ENCODE results near the gene ROGDI. TPM values are rescaled to one million over a fixed set of nuclear protein-coding genes. Genes with fewer than 3 reads are reported as not detected.
A peak's percentile ranks its signal among the peaks of the same experiment; 100 is the strongest.

ROGDI gene
- total and polyA plus RNA-seq, 2 of the 13 experiments (the other 11 are each of a cell fraction or from before 2014, with no cell fraction given): 19.2 to 42.1 TPM

DNA sequence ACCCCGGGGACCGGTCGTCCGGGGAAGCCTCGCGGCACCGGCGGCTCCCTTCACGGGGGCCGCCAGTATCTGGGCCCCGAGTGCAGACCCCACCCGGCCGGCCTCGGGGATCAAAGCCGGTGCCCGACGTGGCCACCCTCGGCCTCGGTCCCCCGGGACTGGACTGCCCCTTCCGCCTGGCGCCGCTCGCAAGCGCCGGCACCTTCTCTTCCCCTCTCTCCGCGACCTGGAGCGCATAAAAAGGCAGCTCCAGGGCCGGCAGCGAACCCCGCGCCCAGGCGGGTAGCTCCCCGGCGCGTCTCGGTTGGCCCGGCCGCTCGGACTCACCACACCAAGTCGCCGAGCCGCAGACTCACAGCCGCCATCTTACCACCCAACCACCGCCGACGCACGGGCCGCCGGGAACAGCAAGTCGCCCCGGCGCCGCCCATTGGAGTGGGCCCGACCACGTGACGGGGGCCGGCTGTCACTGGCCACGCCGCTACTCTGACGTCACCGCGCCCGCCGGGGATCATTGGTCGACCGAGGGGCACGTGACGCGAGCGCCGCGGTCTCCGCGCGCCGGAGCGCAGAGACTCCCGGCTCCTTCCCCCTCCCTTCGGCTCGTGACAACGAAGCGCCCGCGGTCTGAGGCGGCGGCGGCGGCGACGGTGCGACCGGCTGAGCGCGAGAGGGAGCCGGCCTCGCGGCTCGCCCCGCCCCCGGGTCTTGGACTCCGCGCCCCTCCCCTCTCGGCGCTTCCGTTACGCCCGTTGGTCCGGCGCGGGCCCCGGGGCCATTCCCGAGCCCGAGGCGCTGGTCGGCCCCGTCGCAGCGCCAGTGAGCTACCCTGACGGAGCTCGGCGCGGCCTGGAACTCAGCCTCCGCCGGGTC, 44.7 kb upstream of the ROGDI start, which contains the start of the genes GLYR1 and UBN1 (continued):
- TF ChIP-seq, protein P1, sequence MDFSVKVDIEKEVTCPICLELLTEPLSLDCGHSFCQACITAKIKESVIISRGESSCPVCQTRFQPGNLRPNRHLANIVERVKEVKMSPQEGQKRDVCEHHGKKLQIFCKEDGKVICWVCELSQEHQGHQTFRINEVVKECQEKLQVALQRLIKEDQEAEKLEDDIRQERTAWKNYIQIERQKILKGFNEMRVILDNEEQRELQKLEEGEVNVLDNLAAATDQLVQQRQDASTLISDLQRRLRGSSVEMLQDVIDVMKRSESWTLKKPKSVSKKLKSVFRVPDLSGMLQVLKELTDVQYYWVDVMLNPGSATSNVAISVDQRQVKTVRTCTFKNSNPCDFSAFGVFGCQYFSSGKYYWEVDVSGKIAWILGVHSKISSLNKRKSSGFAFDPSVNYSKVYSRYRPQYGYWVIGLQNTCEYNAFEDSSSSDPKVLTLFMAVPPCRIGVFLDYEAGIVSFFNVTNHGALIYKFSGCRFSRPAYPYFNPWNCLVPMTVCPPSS (IDR thresholded peaks at IDR 0.05): no peak
- TF ChIP-seq, protein P2, sequence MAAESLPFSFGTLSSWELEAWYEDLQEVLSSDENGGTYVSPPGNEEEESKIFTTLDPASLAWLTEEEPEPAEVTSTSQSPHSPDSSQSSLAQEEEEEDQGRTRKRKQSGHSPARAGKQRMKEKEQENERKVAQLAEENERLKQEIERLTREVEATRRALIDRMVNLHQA (CRISPR knock-in tag; IDR thresholded peaks at IDR 0.05): no peak
- TF ChIP-seq PHF21A (CRISPR knock-in tag; IDR thresholded peaks at IDR 0.05): no peak
- no peak for TF ChIP-seq RBAK (CRISPR knock-in tag; IDR thresholded peaks at IDR 0.05)
- TF ChIP-seq ZNF562 (CRISPR knock-in tag; IDR thresholded peaks at IDR 0.05; ENCODE audit: borderline replicate concordance): no peak
- TF ChIP-seq, protein P3, sequence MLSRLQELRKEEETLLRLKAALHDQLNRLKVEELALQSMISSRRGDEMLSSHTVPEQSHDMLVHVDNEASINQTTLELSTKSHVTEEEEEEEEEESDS (CRISPR knock-in tag; IDR thresholded peaks at IDR 0.05; ENCODE audit: borderline replicate concordance): no peak
- no peak for TF ChIP-seq ARHGAP35 (CRISPR knock-in tag; IDR thresholded peaks at IDR 0.05; ENCODE audit: borderline replicate concordance)
- TF ChIP-seq, protein P4, sequence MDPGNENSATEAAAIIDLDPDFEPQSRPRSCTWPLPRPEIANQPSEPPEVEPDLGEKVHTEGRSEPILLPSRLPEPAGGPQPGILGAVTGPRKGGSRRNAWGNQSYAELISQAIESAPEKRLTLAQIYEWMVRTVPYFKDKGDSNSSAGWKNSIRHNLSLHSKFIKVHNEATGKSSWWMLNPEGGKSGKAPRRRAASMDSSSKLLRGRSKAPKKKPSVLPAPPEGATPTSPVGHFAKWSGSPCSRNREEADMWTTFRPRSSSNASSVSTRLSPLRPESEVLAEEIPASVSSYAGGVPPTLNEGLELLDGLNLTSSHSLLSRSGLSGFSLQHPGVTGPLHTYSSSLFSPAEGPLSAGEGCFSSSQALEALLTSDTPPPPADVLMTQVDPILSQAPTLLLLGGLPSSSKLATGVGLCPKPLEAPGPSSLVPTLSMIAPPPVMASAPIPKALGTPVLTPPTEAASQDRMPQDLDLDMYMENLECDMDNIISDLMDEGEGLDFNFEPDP (CRISPR knock-in tag; conservative IDR thresholded peaks at IDR 0.05): no peak
- no peak for TF ChIP-seq ZNF749 (CRISPR knock-in tag; IDR thresholded peaks at IDR 0.05; ENCODE audit: borderline replicate concordance)
- no peak for TF ChIP-seq RARG (CRISPR knock-in tag; IDR thresholded peaks at IDR 0.05; ENCODE audit: low read depth)
- TF ChIP-seq AGO1 (IDR thresholded peaks at IDR 0.05; ENCODE audit: low read depth, low read length, poor library complexity, severe bottlenecking): no peak
- TF ChIP-seq, protein P5, sequence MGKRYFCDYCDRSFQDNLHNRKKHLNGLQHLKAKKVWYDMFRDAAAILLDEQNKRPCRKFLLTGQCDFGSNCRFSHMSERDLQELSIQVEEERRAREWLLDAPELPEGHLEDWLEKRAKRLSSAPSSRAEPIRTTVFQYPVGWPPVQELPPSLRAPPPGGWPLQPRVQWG (CRISPR knock-in tag; IDR thresholded peaks at IDR 0.05; ENCODE audit: borderline replicate concordance, low read depth): no peak
- TF ChIP-seq SETDB1 (CRISPR knock-in tag; IDR thresholded peaks at IDR 0.05; ENCODE audit: borderline replicate concordance): no peak
- TF ChIP-seq, protein P6, sequence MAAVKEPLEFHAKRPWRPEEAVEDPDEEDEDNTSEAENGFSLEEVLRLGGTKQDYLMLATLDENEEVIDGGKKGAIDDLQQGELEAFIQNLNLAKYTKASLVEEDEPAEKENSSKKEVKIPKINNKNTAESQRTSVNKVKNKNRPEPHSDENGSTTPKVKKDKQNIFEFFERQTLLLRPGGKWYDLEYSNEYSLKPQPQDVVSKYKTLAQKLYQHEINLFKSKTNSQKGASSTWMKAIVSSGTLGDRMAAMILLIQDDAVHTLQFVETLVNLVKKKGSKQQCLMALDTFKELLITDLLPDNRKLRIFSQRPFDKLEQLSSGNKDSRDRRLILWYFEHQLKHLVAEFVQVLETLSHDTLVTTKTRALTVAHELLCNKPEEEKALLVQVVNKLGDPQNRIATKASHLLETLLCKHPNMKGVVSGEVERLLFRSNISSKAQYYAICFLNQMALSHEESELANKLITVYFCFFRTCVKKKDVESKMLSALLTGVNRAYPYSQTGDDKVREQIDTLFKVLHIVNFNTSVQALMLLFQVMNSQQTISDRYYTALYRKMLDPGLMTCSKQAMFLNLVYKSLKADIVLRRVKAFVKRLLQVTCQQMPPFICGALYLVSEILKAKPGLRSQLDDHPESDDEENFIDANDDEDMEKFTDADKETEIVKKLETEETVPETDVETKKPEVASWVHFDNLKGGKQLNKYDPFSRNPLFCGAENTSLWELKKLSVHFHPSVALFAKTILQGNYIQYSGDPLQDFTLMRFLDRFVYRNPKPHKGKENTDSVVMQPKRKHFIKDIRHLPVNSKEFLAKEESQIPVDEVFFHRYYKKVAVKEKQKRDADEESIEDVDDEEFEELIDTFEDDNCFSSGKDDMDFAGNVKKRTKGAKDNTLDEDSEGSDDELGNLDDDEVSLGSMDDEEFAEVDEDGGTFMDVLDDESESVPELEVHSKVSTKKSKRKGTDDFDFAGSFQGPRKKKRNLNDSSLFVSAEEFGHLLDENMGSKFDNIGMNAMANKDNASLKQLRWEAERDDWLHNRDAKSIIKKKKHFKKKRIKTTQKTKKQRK (IDR thresholded peaks at IDR 0.05; ENCODE audit: low read length): no peak
- no peak for TF ChIP-seq ZNF446 (CRISPR knock-in tag; IDR thresholded peaks at IDR 0.05)
- TF ChIP-seq, protein P7, sequence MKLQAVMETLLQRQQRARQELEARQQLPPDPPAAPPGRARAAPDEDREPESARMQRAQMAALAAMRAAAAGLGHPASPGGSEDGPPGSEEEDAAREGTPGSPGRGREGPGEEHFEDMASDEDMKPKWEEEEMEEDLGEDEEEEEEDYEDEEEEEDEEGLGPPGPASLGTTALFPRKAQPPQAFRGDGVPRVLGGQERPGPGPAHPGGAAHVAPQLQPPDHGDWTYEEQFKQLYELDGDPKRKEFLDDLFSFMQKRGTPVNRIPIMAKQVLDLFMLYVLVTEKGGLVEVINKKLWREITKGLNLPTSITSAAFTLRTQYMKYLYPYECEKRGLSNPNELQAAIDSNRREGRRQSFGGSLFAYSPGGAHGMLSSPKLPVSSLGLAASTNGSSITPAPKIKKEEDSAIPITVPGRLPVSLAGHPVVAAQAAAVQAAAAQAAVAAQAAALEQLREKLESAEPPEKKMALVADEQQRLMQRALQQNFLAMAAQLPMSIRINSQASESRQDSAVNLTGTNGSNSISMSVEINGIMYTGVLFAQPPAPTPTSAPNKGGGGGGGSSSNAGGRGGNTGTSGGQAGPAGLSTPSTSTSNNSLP (IDR thresholded peaks at IDR 0.05; ENCODE audit: low read depth, low read length): no peak
- TF ChIP-seq ISL2 (CRISPR knock-in tag; IDR thresholded peaks at IDR 0.05): peak; percentile 51; the same call in 1 of the 2 replicates
- TF ChIP-seq HIVEP1 (CRISPR knock-in tag; IDR thresholded peaks at IDR 0.05): peak; percentile 60; the same call in 1 of the 2 replicates
- TF ChIP-seq ZNF570 (CRISPR knock-in tag; IDR thresholded peaks at IDR 0.05; ENCODE audit: borderline replicate concordance): no peak
- TF ChIP-seq NFRKB (IDR thresholded peaks at IDR 0.05): no peak; the same call in 1 of the 2 replicates
